Fibroblast of the conjunctiva (primary cell): Measurements from ENCODE around the gene OLFM1.
A peak's percentile ranks its signal among the peaks of the same experiment; 100 is the strongest.

Source experiments
- DNase-seq: peaks from one replicate; pipeline ENCODE4 v3.0.0-alpha.2; 2010; ENCODE audit warnings: low read depth

Gene OLFM1

GRCh38 chr9:135076876-135077430 lies 10.5 kb upstream of the OLFM1 start:
- DNase-seq, result no peak

GRCh38 chr9:135077497-135078200 lies 9.8 kb upstream of the OLFM1 start:
- DNase-seq, result no peak

- DNase-seq, result no peak
These were observed 9.1 kb upstream of the OLFM1 start for GRCh38 chr9:135078361-135078821.

- no peak for DNase-seq
These were observed 8.4 kb upstream of the OLFM1 start for GRCh38 chr9:135079018-135079417.

GRCh38 chr9:135079676-135080075 lies 7.8 kb upstream of the OLFM1 start:
- DNase-seq, result no peak

- DNase-seq, result no peak
These were observed 6.9 kb upstream of the OLFM1 start for GRCh38 chr9:135080286-135081263.

- DNase-seq, result no peak
These were observed 6.2 kb upstream of the OLFM1 start for GRCh38 chr9:135081264-135081660.

GRCh38 chr9:135081731-135082130 lies 5.7 kb upstream of the OLFM1 start:
- no peak for DNase-seq

GRCh38 chr9:135082536-135082935 lies 4.9 kb upstream of the OLFM1 start:
- no peak for DNase-seq

- no peak for DNase-seq
These were observed 4.1 kb upstream of the OLFM1 start for GRCh38 chr9:135083241-135083810.

- no peak for DNase-seq
These were observed 3.6 kb upstream of the OLFM1 start for GRCh38 chr9:135083831-135084230.

GRCh38 chr9:135084262-135084661 lies 3.2 kb upstream of the OLFM1 start:
- DNase-seq, result no peak

GRCh38 chr9:135084881-135085760 lies 2.3 kb upstream of the OLFM1 start:
- no peak for DNase-seq

- peak; percentile 29 for DNase-seq
These were observed 1.5 kb upstream of the OLFM1 start for GRCh38 chr9:135085830-135086546.

- no peak for DNase-seq
These were observed 625 bp upstream of the OLFM1 start for GRCh38 chr9:135086597-135087488.

GRCh38 chr9:135087899-135088347 lies 455 bp downstream of the OLFM1 start:
- no peak for DNase-seq

GRCh38 chr9:135088348-135088978 lies 995 bp downstream of the OLFM1 start:
- no peak for DNase-seq

GRCh38 chr9:135088979-135089847 lies 1.7 kb downstream of the OLFM1 start:
- no peak for DNase-seq
